ENCODE data around the gene CELF2. TPM values are rescaled to one million over a fixed set of nuclear protein-coding genes. Genes with fewer than 3 reads are reported as not detected.

Gene CELF2
- total RNA-seq, 1 donor from 2014 or later: 3.8 TPM

DNA sequence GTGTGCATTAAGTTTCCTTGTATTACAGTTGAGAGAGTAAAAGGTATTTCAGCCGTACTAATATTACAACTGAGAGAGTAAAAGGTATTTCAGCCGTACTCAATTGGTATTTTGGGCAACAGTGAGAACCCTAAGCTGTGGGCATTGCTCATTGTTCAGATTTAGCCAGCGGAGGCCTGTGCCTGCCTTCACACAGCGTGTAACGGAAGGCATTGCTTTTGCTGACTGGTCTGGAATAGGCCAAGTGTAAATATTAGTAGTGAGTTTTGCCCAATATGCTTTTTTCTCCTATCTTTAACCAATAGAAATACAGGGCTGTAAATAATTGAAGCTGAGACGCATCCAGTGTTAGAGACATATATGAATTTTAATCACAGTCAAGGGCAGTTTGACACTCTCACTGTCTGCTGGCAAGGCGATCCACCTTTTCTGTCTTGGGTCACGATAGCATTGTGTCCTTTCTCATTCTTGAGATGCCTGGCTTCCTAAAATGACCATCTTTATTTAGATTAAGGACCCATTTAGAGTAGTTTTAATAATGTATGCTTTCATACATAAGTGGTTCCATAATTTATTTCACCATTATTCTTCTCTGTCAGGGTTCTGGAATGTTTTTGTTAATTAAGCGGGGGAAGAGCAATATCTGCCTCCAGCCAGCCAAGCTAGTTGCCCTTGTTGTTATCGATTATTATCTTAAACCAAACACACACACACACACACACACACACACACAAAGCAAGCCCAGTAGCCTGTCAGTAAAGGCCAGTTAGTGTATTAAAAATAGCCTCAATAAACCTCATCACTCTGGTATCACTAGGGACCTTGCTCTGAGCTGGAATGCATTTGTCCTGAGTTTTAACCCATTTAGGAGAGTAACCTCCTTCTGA is 130.7 kb downstream of the CELF2 start:
- Mint-ChIP-seq H3K9me3 (ENCODE audit: low read depth) (no peaks in the 10 kb centered on the region), H3K36me3 (ENCODE audit: insufficient read depth) (no peaks in the 10 kb centered on the region), H3K4me3 (ENCODE audit: low read depth) (no peak overlapping the region), H3K27ac (no peak overlapping the region), H3K4me1 (ENCODE audit: low read depth) (peaks cover 32% of the 10 kb centered on the region), H3K27me3 (no peaks in the 10 kb centered on the region)
- TF ChIP-seq, protein P1, sequence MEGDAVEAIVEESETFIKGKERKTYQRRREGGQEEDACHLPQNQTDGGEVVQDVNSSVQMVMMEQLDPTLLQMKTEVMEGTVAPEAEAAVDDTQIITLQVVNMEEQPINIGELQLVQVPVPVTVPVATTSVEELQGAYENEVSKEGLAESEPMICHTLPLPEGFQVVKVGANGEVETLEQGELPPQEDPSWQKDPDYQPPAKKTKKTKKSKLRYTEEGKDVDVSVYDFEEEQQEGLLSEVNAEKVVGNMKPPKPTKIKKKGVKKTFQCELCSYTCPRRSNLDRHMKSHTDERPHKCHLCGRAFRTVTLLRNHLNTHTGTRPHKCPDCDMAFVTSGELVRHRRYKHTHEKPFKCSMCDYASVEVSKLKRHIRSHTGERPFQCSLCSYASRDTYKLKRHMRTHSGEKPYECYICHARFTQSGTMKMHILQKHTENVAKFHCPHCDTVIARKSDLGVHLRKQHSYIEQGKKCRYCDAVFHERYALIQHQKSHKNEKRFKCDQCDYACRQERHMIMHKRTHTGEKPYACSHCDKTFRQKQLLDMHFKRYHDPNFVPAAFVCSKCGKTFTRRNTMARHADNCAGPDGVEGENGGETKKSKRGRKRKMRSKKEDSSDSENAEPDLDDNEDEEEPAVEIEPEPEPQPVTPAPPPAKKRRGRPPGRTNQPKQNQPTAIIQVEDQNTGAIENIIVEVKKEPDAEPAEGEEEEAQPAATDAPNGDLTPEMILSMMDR (IDR thresholded peaks at IDR 0.05; ENCODE audit: unreplicated experiment): no peak
- no peak for DNase-seq (ENCODE audit: low spot score, unreplicated experiment)

GRCh38 chr10:11149807-11150141 is 132.1 kb downstream of the CELF2 start:
- TF ChIP-seq, protein P1 (IDR thresholded peaks at IDR 0.05; ENCODE audit: unreplicated experiment): no peak
- Mint-ChIP-seq H3K27me3 (peaks cover 9% of the 10 kb centered on the region), H3K4me1 (ENCODE audit: low read depth) (peaks cover 32% of the 10 kb centered on the region)

GRCh38 chr10:11150231-11150731 is 132.6 kb downstream of the CELF2 start:
- TF ChIP-seq, protein P1 (IDR thresholded peaks at IDR 0.05; ENCODE audit: unreplicated experiment): no peak
- Mint-ChIP-seq H3K27me3 (peaks cover 12% of the 10 kb centered on the region), H3K27ac (peak overlapping the region; percentile 14), H3K9me3 (ENCODE audit: low read depth) (no peaks in the 10 kb centered on the region), H3K4me1 (ENCODE audit: low read depth) (peaks cover 31% of the 10 kb centered on the region), H3K36me3 (ENCODE audit: insufficient read depth) (no peaks in the 10 kb centered on the region), H3K4me3 (ENCODE audit: low read depth) (no peak overlapping the region)
- DNase-seq (ENCODE audit: low spot score, unreplicated experiment): no peak

More at GRCh38 chr10:11149807-11150141, 132.1 kb downstream of the CELF2 start:
- no peak for DNase-seq (ENCODE audit: low spot score, unreplicated experiment)
- Mint-ChIP-seq H3K9me3 (ENCODE audit: low read depth) (no peaks in the 10 kb centered on the region), H3K27ac (no peak overlapping the region), H3K4me3 (ENCODE audit: low read depth) (no peak overlapping the region), H3K36me3 (ENCODE audit: insufficient read depth) (no peaks in the 10 kb centered on the region)

GRCh38 chr10:11150879-11151415 is 133.3 kb downstream of the CELF2 start:
- Mint-ChIP-seq H3K4me3 (ENCODE audit: low read depth) (no peak overlapping the region), H3K4me1 (ENCODE audit: low read depth) (peaks cover 29% of the 10 kb centered on the region), H3K27ac (no peak overlapping the region), H3K9me3 (ENCODE audit: low read depth) (no peaks in the 10 kb centered on the region), H3K36me3 (ENCODE audit: insufficient read depth) (no peaks in the 10 kb centered on the region), H3K27me3 (peaks cover 16% of the 10 kb centered on the region)
- TF ChIP-seq, protein P1 (IDR thresholded peaks at IDR 0.05; ENCODE audit: unreplicated experiment): no peak
- DNase-seq (ENCODE audit: low spot score, unreplicated experiment): no peak

DNA sequence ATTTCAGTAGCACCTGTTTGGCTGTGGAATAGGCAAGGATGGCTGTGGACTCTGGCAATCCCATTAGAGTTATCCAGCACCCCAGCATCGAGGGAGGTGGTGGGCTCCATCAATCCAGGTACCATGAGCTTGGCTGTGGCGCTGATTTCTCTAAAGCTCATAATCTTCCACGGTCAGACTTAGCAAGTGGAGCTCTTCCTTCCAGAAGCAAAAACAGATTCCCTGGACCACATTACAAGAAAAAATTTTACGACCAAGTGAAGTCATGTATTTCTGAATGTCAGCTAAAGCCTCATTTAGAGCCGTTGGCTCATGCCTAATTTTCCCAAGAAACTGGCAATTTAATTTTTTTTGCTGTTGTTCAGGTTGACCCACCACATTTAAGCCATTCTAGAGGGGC is 135.1 kb downstream of the CELF2 start:
- no peak overlapping the region for H3K27ac Mint-ChIP-seq
- H3K4me1 Mint-ChIP-seq (ENCODE audit: low read depth): peaks cover 26% of the 10 kb centered on the region
- peaks cover 27% of the 10 kb centered on the region for H3K27me3 Mint-ChIP-seq
- TF ChIP-seq, protein P1 (IDR thresholded peaks at IDR 0.05; ENCODE audit: unreplicated experiment): no peak
- no peaks in the 10 kb centered on the region for H3K9me3 Mint-ChIP-seq (ENCODE audit: low read depth)
- H3K36me3 Mint-ChIP-seq (ENCODE audit: insufficient read depth): no peaks in the 10 kb centered on the region
- no peak overlapping the region for H3K4me3 Mint-ChIP-seq (ENCODE audit: low read depth)
- DNase-seq (ENCODE audit: low spot score, unreplicated experiment): no peak
